GM19023 (cell line): Measurements from ENCODE around the gene ZCCHC2.
A peak's percentile ranks its signal among the peaks of the same experiment; 100 is the strongest.

Source experiments
- ATAC-seq: cut with Tn5 transposase; IDR thresholded peaks from one replicate; pipeline ENCODE4 v1.9.1; 2021; ENCODE audit warnings: mild to moderate bottlenecking, moderate library complexity; ENCODE audit not compliant: unreplicated experiment

ZCCHC2 gene

DNA sequence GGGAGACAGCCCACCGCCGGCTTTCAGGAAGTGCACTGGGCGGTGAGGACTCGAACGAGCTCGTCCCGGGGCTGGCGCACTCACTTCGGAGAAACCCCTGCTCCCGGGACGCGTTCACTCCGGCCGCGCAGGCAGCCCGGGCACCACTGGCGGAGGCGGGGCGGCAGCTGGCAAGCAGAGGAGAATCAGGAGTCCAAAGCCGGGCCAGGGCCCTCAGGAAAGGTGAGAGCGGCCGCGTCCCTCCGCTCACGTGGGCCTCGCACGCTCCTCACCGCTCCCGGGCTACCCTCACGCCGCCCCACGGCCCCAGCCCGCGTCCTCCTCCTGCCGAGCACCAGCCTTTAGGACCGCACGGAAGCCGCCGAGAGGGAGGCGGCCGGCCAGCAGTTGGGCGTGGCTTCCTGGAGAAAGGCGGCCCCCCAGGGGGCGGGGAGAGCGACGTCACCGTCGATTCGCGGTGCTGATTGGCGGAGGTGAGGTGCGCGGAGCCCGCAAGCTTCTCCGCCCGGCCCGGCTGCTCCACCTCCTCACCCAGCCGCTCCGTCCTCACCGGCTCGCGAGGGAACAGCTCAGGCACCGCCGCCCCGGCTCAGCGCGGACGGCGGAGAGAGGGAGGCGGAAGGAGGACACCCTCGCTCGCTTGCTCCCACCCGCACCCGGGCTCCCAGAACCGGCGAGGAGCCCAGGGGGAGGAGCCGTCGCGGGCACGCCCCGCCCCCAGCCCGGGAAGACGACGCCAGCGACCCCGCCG is at the start of gene ZCCHC2:
Gene ZCCHC2, plus strand, starts transcription at position 522 of the 751 bp plus-strand sequence. CDS start 400 bp downstream, outside the sequence.
- peak; percentile 70 for ATAC-seq

DNA sequence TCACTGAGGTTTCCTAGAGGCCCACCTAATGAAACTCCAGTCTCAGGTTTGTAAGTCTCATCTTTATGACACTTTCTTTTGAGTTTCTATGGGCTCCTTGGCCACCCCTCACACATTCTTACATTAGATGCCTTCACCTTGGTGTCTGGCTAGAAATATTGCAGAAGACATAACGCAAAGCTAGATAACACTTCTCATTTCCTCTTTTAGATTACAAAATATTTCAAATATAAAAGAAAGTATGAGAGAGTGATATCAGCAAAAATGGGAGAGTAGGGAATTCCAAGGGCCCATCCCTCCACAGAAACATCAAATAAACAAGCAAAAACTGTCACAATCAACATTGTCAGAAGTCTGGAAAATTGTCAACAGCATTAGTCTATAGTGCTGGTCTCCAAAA is 43.3 kb upstream of the ZCCHC2 start:
- ATAC-seq, result no peak

DNA sequence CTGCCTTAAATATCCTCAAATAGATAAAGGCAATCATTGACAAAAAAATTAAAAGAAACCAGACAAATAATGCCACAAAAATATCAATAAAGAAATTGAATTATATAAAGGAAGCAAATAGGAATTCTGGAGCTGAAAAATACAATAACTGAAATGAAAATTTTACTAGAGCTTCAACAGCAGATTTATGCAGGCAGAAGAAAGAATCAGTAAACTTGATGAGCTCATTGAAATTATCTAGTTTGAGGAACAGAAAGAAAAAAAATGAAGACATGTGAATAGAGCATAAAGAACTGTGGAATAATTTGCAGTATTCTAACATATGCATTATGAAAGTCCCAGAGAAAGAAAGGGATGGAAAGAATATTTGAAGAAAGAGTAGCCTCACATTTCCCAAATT is 41.9 kb upstream of the ZCCHC2 start:
- ATAC-seq, result no peak

DNA sequence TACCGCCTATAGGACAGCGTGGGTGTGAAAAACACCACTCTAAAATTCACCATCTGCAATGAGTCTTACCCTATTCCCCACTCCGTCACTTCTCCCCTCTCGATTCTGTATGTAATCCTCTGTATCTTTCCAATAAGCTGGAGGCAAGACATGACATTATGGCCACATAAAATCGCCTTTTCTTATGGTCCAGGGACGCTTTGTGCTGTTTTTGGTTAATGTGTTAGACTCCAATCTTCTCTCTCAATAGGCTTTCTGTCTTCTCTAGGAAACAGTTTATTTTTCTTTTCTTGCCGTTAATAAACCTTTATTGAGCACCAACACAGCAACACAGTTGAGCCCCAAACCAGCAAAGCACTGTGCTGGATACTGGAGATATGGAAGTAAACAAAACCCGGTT is 37.9 kb upstream of the ZCCHC2 start:
- no peak for ATAC-seq

DNA sequence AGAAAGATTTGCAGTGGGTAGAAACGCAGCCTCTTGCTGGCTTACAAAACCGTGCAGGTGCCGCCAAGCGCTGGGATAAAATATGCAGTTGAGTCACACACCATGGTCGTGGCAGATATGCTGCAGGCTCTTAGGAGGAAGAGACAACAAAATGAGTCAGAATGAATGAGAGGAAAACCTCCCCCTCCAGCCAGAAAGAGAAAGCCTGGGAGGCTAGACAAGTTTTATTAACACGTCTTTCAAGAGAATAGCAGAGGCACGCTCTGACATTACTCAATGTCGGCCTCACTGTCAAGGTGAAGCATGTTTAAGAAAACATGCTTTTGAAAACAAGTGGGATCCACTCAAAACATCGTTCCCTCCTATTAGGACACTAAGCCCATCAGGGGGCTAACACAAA is 37.1 kb upstream of the ZCCHC2 start:
- no peak for ATAC-seq

DNA sequence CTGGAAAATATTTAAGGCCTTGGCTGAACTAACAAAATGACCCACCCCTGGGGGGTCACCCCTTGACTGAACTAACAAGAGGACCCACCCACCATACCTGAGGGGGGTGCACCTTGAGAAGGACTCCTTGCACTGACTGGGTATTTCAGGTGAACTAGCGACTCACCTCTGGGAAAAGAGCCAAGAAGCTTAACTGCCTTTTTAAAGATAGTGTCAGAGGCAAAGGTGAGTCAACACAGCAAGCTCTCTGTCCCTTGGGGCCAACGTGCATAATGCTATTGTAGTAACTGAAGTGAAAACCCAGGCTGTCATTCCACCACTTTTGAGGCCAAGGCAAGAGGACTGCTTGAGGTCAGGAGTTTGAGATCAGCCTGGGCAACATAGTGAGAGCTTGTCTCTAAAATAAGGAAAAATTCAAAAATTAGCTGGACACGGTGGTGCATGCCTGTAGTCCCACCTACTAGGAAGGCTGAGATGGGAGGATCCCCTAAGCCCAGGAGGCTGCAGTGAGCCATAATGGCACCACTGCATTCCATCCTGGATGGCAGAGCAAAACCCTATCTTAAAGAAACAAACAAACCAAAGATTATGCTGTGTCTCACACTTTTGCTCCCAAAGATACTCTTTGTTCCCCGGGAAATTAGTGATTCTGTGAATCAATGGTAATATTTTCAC is 36.4 kb upstream of the ZCCHC2 start:
- no peak for ATAC-seq

DNA sequence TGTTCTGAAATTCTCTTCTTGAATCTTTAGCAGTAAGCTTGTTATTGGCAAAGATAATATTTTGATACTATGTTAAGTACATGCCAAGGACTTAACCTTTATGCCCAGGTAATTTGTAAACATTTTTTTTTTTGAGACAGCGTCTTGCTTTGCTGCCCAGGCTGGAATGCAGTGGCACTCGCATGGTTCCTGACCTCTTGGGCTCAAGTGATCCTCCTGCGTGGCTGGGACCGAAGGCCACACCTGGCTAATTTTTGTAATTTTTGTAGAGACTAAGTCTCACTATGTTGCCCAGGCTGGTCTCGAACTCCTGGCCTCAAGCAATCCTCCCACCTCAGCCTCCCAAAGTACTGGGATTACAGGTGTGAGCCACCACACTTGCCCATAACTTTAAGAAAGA is 35.7 kb upstream of the ZCCHC2 start:
- ATAC-seq, result no peak

DNA sequence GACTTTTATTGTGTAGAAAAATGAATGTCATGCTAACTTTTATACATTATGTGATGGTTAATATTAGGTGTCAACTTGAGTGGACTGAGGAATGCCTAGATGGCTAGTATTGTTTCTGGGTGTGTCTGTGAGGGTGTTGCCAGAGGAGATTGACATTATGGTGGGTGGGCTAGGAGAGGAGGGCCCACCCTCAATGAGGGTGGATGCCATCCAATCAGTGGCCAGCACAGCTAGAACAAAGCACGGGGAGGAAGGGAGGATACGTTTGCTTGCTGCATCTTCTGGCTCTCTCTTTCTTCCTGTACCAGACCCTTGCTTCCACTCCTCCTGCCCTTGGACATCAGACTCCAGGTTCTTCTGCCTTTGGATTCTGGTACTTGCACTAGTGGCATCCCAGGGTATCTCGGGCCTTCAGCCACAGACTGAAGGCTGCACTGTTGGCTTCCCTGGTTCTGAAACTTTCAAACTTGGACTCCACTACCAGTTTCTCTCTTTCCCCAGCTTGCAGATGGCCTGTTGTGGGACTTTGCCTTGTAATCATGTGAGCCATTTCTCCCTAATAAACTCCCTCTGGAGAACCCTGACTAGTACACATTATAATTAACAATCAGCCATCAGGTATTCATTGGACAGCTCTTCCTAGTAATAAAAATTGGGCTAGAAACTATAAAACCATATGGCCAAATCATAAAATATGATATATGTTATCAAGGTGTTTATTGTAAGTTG is 31.7 kb upstream of the ZCCHC2 start:
- ATAC-seq, result no peak

DNA sequence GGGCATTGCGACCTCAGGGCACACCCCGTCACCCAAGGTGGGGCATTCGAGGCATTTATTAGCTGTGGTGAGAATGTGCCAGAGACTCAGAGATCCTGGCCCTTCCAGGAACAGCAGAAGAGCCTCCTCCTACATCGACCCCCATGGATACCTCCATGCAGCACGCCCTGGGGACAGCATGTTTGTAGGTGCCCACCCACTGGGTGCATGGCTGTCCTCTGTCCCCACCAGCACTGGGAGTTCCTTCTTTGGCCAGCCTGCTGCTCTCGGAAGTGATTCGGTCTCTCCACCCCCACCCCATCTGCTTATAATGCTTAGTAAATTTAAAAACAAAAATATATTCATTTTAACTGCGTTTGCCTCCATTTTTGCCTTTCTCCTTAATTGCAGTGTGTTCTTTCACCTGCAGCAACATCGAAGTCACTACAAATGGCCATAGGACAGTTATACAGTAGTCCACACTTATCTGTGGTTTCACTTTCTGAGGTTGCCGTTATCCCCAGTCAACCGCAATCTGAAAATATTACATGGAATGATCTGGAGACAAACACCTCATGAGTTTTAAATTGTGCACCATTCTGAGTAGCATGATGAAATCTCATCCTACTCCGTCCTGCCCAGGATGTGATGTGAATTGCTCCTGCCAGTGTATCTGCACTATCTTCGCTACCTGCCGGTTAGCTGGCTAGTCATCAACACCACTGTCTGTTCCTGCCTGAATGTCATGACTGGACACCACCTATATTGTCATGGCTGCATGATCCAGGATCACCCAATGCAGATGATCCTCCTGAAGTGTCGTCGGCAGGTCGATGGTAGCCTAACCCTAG is 29.6 kb upstream of the ZCCHC2 start:
- ATAC-seq, result no peak

DNA sequence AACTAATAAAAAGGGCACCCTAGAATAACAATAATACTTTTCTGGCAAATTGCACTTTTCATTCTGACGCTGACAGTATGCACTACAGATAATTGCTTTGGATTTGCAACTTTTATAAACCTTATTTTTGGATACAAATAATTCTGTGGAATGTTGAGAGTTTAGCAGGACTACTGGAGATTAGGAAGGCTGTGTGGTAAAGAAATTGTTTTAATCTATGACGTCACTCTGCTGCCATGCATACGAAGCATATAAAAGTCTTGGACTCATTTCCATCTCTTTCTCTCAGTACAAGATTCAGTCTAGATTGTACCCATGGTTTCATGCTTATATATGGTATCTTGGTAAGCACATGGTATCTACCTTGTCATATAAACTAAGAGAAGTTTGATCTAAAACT is 28.1 kb upstream of the ZCCHC2 start:
- no peak for ATAC-seq

DNA sequence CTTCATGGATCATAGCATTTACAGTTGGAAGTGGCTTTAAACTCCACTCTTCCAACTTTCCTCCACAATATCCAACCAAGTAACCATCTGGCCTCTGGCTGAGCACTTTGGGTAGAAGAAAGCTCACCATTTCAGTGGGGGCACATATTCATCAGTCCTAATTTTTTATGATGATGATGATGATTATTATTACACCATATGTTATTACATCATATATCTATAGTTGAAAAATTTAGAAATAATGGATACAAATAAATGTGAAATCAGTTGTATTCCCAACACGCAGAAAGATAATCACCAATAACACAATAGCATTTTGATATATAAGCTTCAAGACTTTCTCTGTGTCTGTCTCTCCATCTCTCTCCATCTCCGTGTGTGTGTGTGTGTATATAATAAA is 26.6 kb upstream of the ZCCHC2 start:
- ATAC-seq, result no peak

DNA sequence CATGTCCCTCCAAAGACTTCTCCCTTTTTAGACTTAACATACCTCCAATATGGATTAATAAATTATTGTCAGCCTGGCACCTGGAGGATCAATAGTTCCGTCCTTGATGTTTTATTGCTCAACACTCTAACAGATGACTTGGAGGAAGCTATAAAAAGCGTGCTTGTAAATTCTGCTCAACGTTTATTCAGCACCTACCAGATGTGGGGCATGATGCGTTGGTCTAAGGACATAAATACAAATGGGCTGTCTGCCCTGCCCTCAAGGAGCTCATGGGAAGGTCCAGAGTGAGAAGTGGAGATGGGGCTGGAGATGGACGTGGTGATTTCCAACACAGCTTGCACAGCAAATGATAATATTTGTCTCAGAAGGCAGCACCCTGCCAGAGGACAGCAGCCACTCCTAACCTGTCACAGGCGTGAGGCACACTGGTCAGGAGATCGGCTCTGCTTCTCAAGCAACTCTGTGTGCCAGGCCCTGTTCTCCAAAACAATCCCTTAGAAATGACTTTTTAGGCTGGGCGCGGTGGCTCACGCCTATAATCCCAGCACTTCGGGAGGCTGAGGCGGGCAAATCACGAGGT is 25.5 kb upstream of the ZCCHC2 start:
- ATAC-seq, result no peak

DNA sequence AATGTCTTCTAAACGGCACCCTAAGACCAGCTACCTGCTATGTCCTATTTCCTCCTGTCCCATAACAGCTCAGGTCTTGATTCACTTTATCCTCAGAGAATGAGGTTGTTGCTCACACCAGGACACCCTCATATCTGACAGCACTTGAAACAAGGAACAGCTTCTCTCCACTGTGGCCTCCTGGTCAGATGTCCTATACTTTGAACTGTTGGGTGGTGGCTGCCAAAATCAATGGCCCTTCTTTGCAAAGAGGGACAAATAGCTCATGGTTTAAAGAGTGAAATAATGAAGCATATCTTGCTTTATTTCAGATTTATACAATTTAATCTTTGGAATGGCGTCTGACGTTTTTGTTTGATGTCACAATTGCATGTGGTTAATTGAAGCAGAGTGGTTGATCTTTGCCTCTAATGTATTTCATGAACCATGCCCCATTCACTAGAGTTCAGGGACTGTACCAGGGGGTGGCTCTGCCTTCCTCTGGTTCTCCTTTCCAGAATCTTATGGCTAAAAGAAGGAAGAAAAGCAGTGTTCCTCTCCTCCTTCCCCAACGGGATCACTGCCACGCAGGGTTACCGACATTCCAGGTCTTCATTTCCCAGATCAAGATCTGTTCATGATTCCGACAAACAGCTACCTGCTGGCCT is 24.1 kb upstream of the ZCCHC2 start:
- ATAC-seq, result no peak

DNA sequence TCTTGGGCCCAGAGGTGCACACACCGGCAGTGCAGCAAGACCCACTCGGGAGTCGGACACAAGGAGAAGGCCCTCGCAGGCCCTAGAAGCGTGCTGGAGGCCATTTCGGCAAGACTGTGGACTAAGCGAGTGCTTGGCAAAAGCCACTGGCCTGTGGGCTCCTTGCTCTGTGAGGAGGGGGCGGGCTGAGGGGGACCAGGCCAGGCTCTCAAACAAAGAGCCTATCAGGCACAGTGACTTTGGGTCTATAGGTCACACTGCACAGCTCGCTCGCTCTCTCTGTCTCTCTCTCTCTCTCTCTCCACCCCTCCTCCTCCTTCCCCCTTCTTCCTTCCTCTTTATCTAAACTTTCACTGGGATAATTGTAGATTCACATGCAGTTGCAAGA is 23.6 kb upstream of the ZCCHC2 start:
- no peak for ATAC-seq

DNA sequence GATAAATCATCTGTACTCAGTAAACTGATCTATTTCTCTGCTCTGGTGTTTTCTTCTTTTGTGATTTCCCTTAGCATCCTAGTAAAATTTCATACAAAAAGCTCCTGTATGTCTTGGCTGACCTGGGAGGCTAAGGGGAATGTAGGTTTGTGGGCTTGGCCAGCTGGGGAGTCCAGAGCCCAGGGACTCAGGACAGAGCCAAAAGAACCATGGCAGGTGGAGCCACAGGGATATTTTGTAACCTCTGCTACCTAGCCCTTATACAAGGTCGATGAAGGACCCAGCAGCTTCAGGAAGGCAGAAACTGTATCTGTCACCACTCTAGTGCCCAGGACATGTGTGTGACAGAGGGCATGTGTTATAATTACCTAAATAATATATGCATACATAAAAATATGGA is 22.7 kb upstream of the ZCCHC2 start:
- no peak for ATAC-seq

DNA sequence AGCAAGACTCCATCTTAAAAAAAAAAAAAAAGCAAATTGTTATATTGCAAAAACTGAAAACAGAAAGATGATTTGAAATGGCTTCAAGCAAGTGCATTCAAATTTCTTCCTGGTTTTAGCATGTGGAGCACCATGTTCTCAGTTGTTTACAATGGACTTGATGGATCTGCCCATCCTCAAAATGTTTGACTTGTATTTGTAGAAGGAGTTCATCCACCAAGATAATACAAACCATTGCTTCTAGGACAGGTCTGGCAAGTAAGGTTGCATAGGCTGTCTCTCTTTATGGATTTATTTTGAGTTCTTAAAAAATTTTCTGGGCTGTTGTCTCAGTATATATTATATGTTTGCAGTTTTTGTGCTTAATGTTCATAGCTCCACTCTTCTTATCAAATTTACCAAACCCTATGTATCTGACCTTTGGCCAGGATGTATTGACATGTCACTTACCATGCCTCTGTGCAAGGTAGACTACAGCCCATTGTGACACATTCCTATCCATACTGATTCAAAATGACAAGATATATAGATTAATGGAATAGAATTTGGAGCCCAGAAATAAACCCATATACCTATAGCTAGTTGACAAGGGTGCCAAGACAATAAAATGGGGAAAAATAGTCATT is 21.7 kb upstream of the ZCCHC2 start:
- ATAC-seq, result no peak

DNA sequence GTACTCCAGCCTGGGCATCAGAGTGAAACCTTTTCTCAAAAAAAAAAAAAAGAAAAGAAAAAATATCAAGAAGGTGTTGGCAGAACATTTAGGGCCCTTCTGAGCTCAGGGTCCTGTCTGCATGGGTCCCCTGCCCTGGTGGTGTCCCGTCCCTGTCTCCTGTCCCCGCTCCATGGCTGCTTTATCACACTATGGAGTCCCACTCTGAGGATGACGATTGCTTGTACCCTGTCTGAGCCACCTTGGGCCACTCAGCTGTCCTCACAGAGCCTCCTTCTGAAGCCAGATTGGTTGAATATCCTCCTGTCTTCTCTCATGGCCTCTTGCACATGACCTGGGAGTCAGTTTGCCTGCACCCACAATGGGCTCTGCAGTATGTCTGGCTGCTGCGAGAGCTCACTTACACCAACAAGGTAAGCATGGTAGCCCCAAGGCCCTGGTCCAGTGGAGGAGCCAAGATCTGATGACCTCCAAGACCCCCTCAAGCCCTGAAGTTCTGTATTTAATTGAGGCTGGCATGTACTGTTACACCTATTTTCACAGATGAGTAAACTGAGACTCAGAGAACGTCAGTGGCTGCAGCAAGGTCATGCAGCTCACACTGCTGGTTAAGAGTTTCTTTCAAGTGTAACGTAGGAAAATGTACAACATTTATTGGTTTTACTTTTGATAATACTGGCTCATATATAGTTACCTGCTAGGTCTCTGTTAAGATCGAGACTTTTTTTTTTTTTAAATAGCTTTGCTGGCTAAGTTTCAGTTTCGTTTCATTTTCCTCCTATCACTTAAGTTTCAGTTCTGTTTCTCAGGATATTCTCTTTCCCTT is 16.9 kb upstream of the ZCCHC2 start:
- peak; percentile 76 for ATAC-seq

DNA sequence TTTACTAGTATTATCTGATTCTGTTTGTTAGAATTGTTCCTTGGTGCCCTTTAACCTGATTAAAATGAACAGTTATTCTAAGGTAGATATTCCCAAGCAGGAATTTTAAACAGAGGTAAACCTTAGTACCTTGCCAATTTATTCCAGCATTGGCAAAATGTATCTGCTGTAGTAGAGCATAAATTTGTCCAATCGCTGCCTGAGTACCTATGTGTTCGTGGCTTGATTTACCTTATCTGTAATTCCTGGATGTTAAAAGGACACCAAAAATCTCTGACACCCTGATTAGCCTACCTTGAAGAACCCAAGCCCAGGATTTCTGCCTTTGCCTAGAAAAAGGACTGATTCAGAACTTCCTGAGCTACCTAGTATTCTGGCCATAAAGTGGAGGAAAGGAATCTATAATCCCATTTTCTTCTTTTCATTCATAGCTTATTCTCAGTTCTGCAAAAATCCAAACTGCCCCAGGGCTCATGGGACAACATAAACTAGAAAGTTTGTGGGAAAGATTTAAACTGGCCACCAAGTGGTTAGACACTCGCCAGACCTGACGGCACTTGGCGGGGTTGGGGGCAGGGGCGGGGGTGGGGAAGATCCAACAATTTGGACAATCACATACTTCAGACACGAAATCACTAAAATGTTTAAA is 16.2 kb upstream of the ZCCHC2 start:
- ATAC-seq, result peak; percentile 3
